IMR-90 (cell line): ENCODE results near the gene TMEM163. TPM values are rescaled to one million over a fixed set of nuclear protein-coding genes. Genes with fewer than 3 reads are reported as not detected.

Experiments used
- ATAC-seq: fragments of 200-7000 bp; cut with Tn5 transposase; 2 replicates; pipeline ENCODE4 v1.9.1; 2020; ENCODE audit warnings: low read depth, mild to moderate bottlenecking, moderate library complexity
- BruUV-seq: library from RNA; stranded (reverse); fragments of 400-500 nt; replicated peaks from 2 replicates; lab custom pipeline; 2021; lab: Mats Ljungman, UMichigan
- CTCF ChIA-PET: fragments of 300-600 bp; formaldehyde crosslinking; extraction: SDS; loops from one replicate; lab custom pipeline; 2021; ENCODE audit warnings: antibody characterized with exemption; lab: Yijun Ruan, JAX
- POLR2A ChIA-PET: fragments of 300-600 bp; sonication (Branson Sonifier 250); formaldehyde crosslinking; loops from one replicate; lab custom pipeline; 2022; ENCODE audit warnings: antibody characterized with exemption; ENCODE audit not compliant: unreplicated experiment; lab: Charles Lee
- DNase-seq: peaks from one replicate; pipeline ENCODE4 v3.0.0; 2013
- H2AFZ ChIP-seq: replicated peaks from 2 replicates; pipeline ENCODE3; 2013; ENCODE audit warnings: low read length, mild to moderate bottlenecking; ENCODE audit not compliant: poor library complexity
- H2AK5ac ChIP-seq: 2 replicates; pipeline ENCODE4 v1.6.1; 2013; ENCODE audit warnings: low read depth, low read length, inconsistent platforms
- H2AK9ac ChIP-seq: replicated peaks from 2 replicates; pipeline ENCODE3; 2013; ENCODE audit warnings: mild to moderate bottlenecking, low read depth, low read length, moderate library complexity; ENCODE audit not compliant: poor library complexity
- H2BK120ac ChIP-seq: 2 replicates; pipeline ENCODE4 v1.6.1; 2013; ENCODE audit warnings: low read depth, low read length, inconsistent platforms
- H2BK15ac ChIP-seq: 3 replicates; pipeline ENCODE4 v1.6.1; 2013; ENCODE audit warnings: low read depth, low read length, inconsistent platforms
- H2BK20ac ChIP-seq: 2 replicates; pipeline ENCODE4 v1.6.1; 2013; ENCODE audit warnings: low read depth, mild to moderate bottlenecking, inconsistent platforms, low read length, moderate library complexity
- H2BK5ac ChIP-seq: 2 replicates; pipeline ENCODE4 v1.6.1; 2013; ENCODE audit warnings: mild to moderate bottlenecking, low read depth, low read length, inconsistent platforms; ENCODE audit not compliant: poor library complexity, severe bottlenecking
- H3K14ac ChIP-seq: replicated peaks from 2 replicates; pipeline ENCODE4 v1.6.1; 2013; ENCODE audit warnings: low read depth, low read length, inconsistent platforms
- H3K18ac ChIP-seq: 2 replicates; pipeline ENCODE4 v1.6.1; 2013; ENCODE audit warnings: low read depth, low read length, control low read depth
- H3K23ac ChIP-seq: 2 replicates; pipeline ENCODE4 v1.6.1; 2013; ENCODE audit warnings: low read depth, low read length, inconsistent platforms
- H3K27ac ChIP-seq: 2 replicates; pipeline ENCODE4 v1.5.1; 2013; ENCODE audit warnings: mild to moderate bottlenecking, control low read depth, low read length; ENCODE audit not compliant: insufficient read depth
- H3K27me3 ChIP-seq: 2 replicates; pipeline ENCODE4 v1.6.1; 2013; ENCODE audit warnings: low read length; ENCODE audit not compliant: control insufficient read depth, insufficient read depth
- H3K36me3 ChIP-seq: 2 replicates; pipeline ENCODE4 v1.6.1; 2013; ENCODE audit warnings: low read length, mixed read lengths; ENCODE audit not compliant: control insufficient read depth, insufficient read depth
- H3K4ac ChIP-seq: 2 replicates; pipeline ENCODE4 v1.6.1; 2013; ENCODE audit warnings: low read depth, low read length, inconsistent platforms
- H3K4me1 ChIP-seq: 2 replicates; pipeline ENCODE4 v1.6.1; 2013; ENCODE audit warnings: low read length, mixed read lengths; ENCODE audit not compliant: control insufficient read depth, insufficient read depth
- H3K4me2 ChIP-seq: 2 replicates; pipeline ENCODE4 v1.6.1; 2013; ENCODE audit warnings: low read depth, mild to moderate bottlenecking, control low read depth, low read length, moderate library complexity
- H3K4me3 ChIP-seq: 2 replicates; pipeline ENCODE4 v1.5.1; 2013; ENCODE audit warnings: low read depth, mild to moderate bottlenecking, control low read depth, low read length, moderate library complexity; ENCODE audit not compliant: insufficient read depth
- H3K56ac ChIP-seq: 2 replicates; pipeline ENCODE4 v1.6.1; 2013; ENCODE audit warnings: low read length, inconsistent platforms; ENCODE audit not compliant: insufficient read depth; ENCODE audit errors: extremely low read depth
- H3K79me1 ChIP-seq, 2 experiments: 2 replicates each; pipeline ENCODE4 v1.6.1; 2013; ENCODE audit warnings: low read length in 2 of 2, inconsistent platforms in 1 of 2, low read depth in 1 of 2
- H3K9ac ChIP-seq: 2 replicates; pipeline ENCODE4 v1.6.1; 2013; ENCODE audit warnings: low read depth, low read length, control low read depth
- H3K9me1 ChIP-seq: 2 replicates; pipeline ENCODE4 v1.6.1; 2013; ENCODE audit warnings: low read length, inconsistent platforms; ENCODE audit not compliant: insufficient read depth
- H3K9me3 ChIP-seq: 2 replicates; pipeline ENCODE4 v1.6.1; 2013; ENCODE audit warnings: low read length; ENCODE audit not compliant: control insufficient read depth, insufficient read depth
- H4K20me1 ChIP-seq: 2 replicates; pipeline ENCODE4 v1.6.1; 2013; ENCODE audit warnings: low read length, inconsistent platforms; ENCODE audit not compliant: insufficient read depth
- H4K5ac ChIP-seq: 2 replicates; pipeline ENCODE4 v1.6.1; 2013; ENCODE audit warnings: mild to moderate bottlenecking, low read depth, low read length, control low read depth
- H4K8ac ChIP-seq, 2 experiments: 2 replicates each; pipeline ENCODE4 v1.6.1; 2013; ENCODE audit warnings: low read depth in 2 of 2, low read length in 2 of 2, control low read depth in 1 of 2, inconsistent platforms in 1 of 2
- H4K91ac ChIP-seq: 2 replicates; pipeline ENCODE4 v1.6.1; 2013; ENCODE audit warnings: low read depth, low read length, inconsistent platforms; ENCODE audit not compliant: insufficient read depth
- CEBPB ChIP-seq: IDR thresholded peaks from 2 replicates; pipeline ENCODE4 v1.6.1; 2012; ENCODE audit warnings: low read depth, low read length, improper control_type of control experiment
- MAFK ChIP-seq: IDR thresholded peaks from 2 replicates; pipeline ENCODE4 v1.6.1; 2012; ENCODE audit warnings: low read depth, low read length, improper control_type of control experiment
- MXI1 ChIP-seq: IDR thresholded peaks from 2 replicates; pipeline ENCODE4 v1.6.1; 2012; ENCODE audit warnings: low read depth, mild to moderate bottlenecking, low read length, moderate library complexity, borderline replicate concordance
- USF2 ChIP-seq: fragments of 150-350 bp; IDR thresholded peaks from 2 replicates; pipeline ENCODE4 v1.6.1; 2017; ENCODE audit warnings: mild to moderate bottlenecking, antibody characterized with exemption, low read length, low read depth
- WGBS, 2 experiments: methylation state at CpG; one replicate each; pipeline versions ENCODE4 v1.1.5 to v1.1.7; 2013; ENCODE audit warnings: missing lambda C conversion rate in 2 of 2; ENCODE audit not compliant: insufficient read length in 1 of 2; ENCODE audit errors: extremely low coverage in 2 of 2; 5-methylcytosine and 5-hydroxymethylcytosine counted together
- dilution Hi-C: fragments of 300-500 bp; cut with HindIII; formaldehyde crosslinking; loops from one replicate; pipeline ENCODE4 v1.14.3; 2018; ENCODE audit warnings: low sequenced_read_pairs; ENCODE audit not compliant: unreplicated experiment
- in situ Hi-C: fragments of 300-500 bp; cut with MboI; formaldehyde crosslinking; loops from 3 replicates; pipeline ENCODE4 v1.14.3; 2019; ENCODE audit warnings: low sequenced_read_pairs, inconsistent platforms, mixed read lengths
- intact Hi-C: fragments of 100-400 bp; cut with micrococcal nuclease; formaldehyde crosslinking; loops from 2 replicates; pipeline ENCODE4 v1.10.0; 2022
- polyA plus RNA-seq, 3 experiments: library from polyadenylated mRNA; depleted of rRNA; stranded (reverse); fragments of >200 nt; gene quantifications; 2 replicates each; pipeline ENCODE4 v1.2.3, GENCODE V29; 2012; ENCODE audit warnings: low replicate concordance in 1 of 3
- total RNA-seq: library from RNA; depleted of rRNA; stranded (reverse); fragments of >200 nt; gene quantifications from 2 replicates; pipeline ENCODE4 v1.2.3, GENCODE V29; 2012

The TMEM163 gene
- total and polyA plus RNA-seq, 2 of the 4 experiments (the other 2 are of a cell fraction), result not detected

- no CpG with 5 or more reads among the region's 2 CpGs for WGBS, 2 experiments
- Histone ChIP-seq H4K5ac (no peak overlapping the region), H2AFZ (no peak overlapping the region), H2BK5ac (no peak overlapping the region), H3K27ac (no peak overlapping the region), H3K4me3 (no peak overlapping the region), H3K36me3 (peaks cover 13% of the 10 kb centered on the region), H2AK9ac (no peak overlapping the region), H3K9ac (no peak overlapping the region), H3K14ac (no peak overlapping the region), H3K23ac (no peak overlapping the region), H3K79me1 (peaks cover 0 to 36% of the 10 kb centered on the region in 2 experiments; a peak in 3 of 4 replicates), H4K91ac (no peak overlapping the region), H2AK5ac (no peak overlapping the region), H2BK120ac (no peak overlapping the region), H2BK20ac (no peak overlapping the region), H3K4ac (no peak overlapping the region), H2BK15ac (no peak overlapping the region), H3K9me1 (peaks cover 5% of the 10 kb centered on the region), H3K4me2 (no peak overlapping the region), H3K4me1 (peaks cover 18% of the 10 kb centered on the region), H3K27me3 (no peaks in the 10 kb centered on the region), H3K56ac (no peak overlapping the region), H4K20me1 (no peaks in the 10 kb centered on the region), H4K8ac (no peak overlapping the region), H3K18ac (no peak overlapping the region), H3K9me3 (no peaks in the 10 kb centered on the region)
- ChIA-PET CTCF (no interaction called here), POLR2A (no interaction called here)
- ATAC-seq, result no peak
- intact Hi-C loops, result no loop called here
- dilution Hi-C loops, result no loop called here
- DNase-seq, result no peak
- TF ChIP-seq MAFK, result no peak
- no peak for TF ChIP-seq USF2
- no peak for TF ChIP-seq MXI1
- peak; percentile 54 for TF ChIP-seq CEBPB
- in situ Hi-C loops, result loop anchor here (25.0 kb wide), 1 partner anchor 529 kb away; no protein-coding TSS in a partner anchor
- no TSS peak for BruUV-seq
Measured at GRCh38 chr2:134416018-134416417, 302.8 kb downstream of the TMEM163 start.
